Bronchial epithelial cell (primary cell): ENCODE measurements around the gene MYO3B. TPM values are rescaled to one million over a fixed set of nuclear protein-coding genes. Genes with fewer than 3 reads are reported as not detected.
A peak's percentile ranks its signal among the peaks of the same experiment; 100 is the strongest.

ENCODE experiments used
- DNase-seq: peaks from one replicate; pipeline ENCODE4 v3.0.0-alpha.2; 2010; ENCODE audit warnings: low read depth
- FAIRE-seq: peaks from 2 replicates; lab custom pipeline; 2011; peaks lifted over from hg19 to GRCh38; lab: Jason Lieb, UNC
- H3K27me3 ChIP-seq: 2 replicates; pipeline ENCODE4 v1.5.1; 2011; ENCODE audit warnings: low read length; ENCODE audit not compliant: control insufficient read depth, insufficient read depth
- H3K36me3 ChIP-seq: 2 replicates; pipeline ENCODE4 v1.5.1; 2011; ENCODE audit warnings: low read length; ENCODE audit not compliant: control insufficient read depth, insufficient read depth
- H3K4me3 ChIP-seq: 2 replicates; pipeline ENCODE4 v1.5.1; 2011; ENCODE audit warnings: mild to moderate bottlenecking, low read depth, low read length, control low read depth
- CTCF ChIP-seq: IDR thresholded peaks from 2 replicates; pipeline ENCODE4 v1.5.1; 2011; ENCODE audit warnings: mild to moderate bottlenecking, moderate library complexity, low read length, control low read depth, inconsistent platforms; ENCODE audit not compliant: insufficient read depth, severe bottlenecking
- total RNA-seq: library from RNA; depleted of rRNA; stranded (reverse); fragments of >200 nt; gene quantifications from 2 replicates; pipeline ENCODE4 v1.2.1, GENCODE V29; 2014

Gene MYO3B
- total RNA-seq, 1 donor from 2014 or later = under 0.01 TPM

GRCh38 chr2:170253721-170254230, 75.8 kb downstream of the MYO3B start:
- no peak for DNase-seq
- no peak for FAIRE-seq
- Histone ChIP-seq H3K27me3 (no peaks in the 10 kb centered on the region), H3K4me3 (no peak overlapping the region), H3K36me3 (no peaks in the 10 kb centered on the region)
- no peak for TF ChIP-seq CTCF

- DNase-seq (no peak), FAIRE-seq (no peak)
Measured at GRCh38 chr2:170254293-170254732, 76.4 kb downstream of the MYO3B start.

GRCh38 chr2:170255137-170255536, 77.2 kb downstream of the MYO3B start:
- TF ChIP-seq CTCF = no peak
- Histone ChIP-seq H3K36me3 (no peaks in the 10 kb centered on the region), H3K4me3 (no peak overlapping the region), H3K27me3 (no peaks in the 10 kb centered on the region)
- DNase-seq (no peak), FAIRE-seq (no peak)

More at GRCh38 chr2:170254293-170254732, 76.4 kb downstream of the MYO3B start:
- Histone ChIP-seq H3K36me3 (no peaks in the 10 kb centered on the region), H3K4me3 (no peak overlapping the region), H3K27me3 (no peaks in the 10 kb centered on the region)
- no peak for TF ChIP-seq CTCF

GRCh38 chr2:170255971-170256370, 78.0 kb downstream of the MYO3B start:
- DNase-seq (peak; percentile 53), FAIRE-seq (no peak)
- no peaks in the 10 kb centered on the region for H3K36me3 ChIP-seq

GRCh38 chr2:170258382-170258781, 80.4 kb downstream of the MYO3B start:
- Histone ChIP-seq H3K4me3 (no peak overlapping the region), H3K27me3 (no peaks in the 10 kb centered on the region), H3K36me3 (no peaks in the 10 kb centered on the region)
- no peak for TF ChIP-seq CTCF
- FAIRE-seq = no peak
- DNase-seq = peak; percentile 55

More at GRCh38 chr2:170255971-170256370, 78.0 kb downstream of the MYO3B start:
- no peak overlapping the region for H3K4me3 ChIP-seq
- no peak for TF ChIP-seq CTCF
- no peaks in the 10 kb centered on the region for H3K27me3 ChIP-seq

GRCh38 chr2:170260188-170260587, 82.2 kb downstream of the MYO3B start:
- Histone ChIP-seq H3K36me3 (no peaks in the 10 kb centered on the region), H3K27me3 (no peaks in the 10 kb centered on the region), H3K4me3 (no peak overlapping the region)
- no peak for TF ChIP-seq CTCF
- FAIRE-seq (no peak), DNase-seq (no peak)
